ENCODE data around the gene C9orf43.
"Not testable (repeated sequence)": the region's sequence is repeated elsewhere in the genome, so short reads cannot be mapped to it uniquely, and the experiment has no call there.

Gene C9orf43

DNA sequence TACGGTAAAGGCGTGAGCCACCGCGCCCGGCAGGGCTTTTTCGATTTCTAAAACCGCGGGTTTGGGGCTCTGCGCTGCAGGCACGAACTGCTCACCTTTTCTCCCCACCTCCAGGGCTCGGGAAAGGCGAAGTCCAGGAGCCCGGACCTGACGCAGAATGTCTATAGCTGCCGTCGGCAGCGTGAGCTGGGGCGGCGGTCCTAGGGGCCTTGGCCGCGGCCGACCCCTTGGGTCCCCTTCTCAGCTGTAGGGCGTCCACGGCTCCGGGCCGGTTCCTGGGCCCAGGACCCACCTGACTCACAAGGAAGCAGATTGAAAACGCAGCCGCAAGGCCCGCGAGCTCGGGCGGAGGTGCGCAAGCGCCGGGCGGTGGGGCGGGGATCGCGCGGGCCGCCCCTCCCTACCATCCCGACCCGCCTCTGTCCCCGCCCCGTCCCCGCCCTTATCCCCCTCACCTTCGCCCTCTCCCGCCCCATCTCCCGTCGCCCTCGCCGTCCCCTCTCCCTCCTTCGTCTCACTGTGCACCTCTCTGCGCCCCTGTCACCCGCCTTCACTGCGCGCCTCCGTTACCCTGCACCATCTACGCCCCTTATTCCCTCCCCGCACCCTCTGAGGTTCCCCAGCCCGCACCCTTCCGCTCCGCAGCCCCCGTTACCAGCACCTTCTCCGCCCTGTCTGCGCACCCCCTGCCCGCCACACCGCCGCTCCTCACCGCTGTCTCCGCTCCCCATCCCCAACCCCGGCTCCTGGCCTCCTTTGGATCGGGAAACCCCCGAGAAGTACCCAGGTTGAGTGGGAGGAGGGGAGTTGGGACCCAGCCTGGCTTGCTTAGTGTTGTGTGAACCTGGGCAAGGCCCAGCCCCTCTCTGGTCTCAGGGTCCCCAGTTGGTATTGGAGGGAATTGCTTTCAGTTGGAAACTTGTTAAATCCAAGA is 33.6 kb upstream of the C9orf43 start, which contains the start of gene HDHD3:
TSS of gene HDHD3 (minus strand) at position 353 of the 934 bp plus-strand sequence. CDS start 2,632 bp downstream, outside the sequence.
- DNase-seq: peak; percentile 84 to 85
- H3K9me3 Mint-ChIP-seq: no peaks in the 10 kb centered on the region
- peaks cover 14% of the 10 kb centered on the region for H3K4me1 Mint-ChIP-seq
- H3K27ac Mint-ChIP-seq: peak within 1 kb of the TSS; percentile 74 to 94
- H3K4me3 Mint-ChIP-seq: peak within 1 kb of the TSS; percentile 76 to 87
- ATAC-seq: peak; percentile 92
- no peaks in the 10 kb centered on the region for H3K27me3 Mint-ChIP-seq

DNA sequence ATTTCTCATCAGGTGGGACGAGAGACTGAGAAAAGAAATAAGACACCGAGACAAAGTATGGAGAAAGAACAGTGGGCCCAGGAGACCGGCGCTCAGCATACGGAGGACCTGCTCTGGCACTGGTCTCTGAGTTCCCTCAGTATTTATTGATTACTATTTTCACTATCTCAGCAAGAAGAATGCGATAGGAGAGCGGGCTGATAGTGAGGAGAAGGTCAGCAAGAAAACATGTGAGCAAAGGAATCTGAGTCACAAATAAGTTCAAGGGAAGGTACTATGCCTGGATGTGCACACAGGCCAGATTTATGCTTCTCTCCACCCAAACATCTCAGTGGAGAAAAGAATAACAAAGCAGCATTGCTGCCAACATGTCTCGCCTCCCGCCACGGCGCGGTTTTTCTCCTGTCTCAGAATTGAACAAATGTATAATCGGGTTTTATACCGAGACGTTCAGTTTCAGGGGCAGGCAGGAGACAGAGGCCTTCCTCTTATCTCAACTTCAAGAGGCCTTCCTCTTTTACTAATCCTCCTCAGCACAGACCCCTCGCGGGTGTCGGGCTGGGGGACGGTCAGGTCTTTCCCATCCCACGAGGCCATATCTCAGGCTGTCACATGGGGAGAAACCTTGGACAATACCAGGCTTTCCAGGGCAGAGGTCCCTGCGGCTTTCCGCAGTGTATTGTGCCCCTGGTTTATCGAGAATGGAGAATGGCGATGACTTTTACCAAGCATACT is 31.3 kb upstream of the C9orf43 start:
- not testable (repeated sequence) for H3K9me3 Mint-ChIP-seq, DNase-seq, H3K27me3 Mint-ChIP-seq, ATAC-seq, H3K4me3 Mint-ChIP-seq, H3K27ac Mint-ChIP-seq
- H3K4me1 Mint-ChIP-seq: peaks cover 14% of the 10 kb centered on the region

DNA sequence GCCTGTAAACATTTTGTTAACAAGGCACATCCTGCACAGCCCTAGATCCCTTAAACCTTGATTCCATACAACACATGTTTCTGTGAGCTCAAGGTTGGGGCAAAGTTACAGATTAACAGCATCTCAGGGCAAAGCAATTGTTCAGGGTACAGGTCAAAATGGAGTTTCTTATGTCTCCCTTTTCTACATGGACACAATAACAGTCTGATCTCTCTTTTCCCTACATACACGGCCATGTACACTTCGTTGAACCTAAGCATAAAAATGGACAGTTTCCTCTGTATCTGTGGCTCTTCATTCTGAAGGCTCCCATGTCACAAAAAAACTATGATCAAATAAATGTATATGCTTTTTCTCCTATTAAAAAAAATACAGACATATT is 30.7 kb upstream of the C9orf43 start:
- not testable (repeated sequence) for ATAC-seq, DNase-seq, H3K27me3 Mint-ChIP-seq, H3K9me3 Mint-ChIP-seq, H3K4me3 Mint-ChIP-seq
- peaks cover 12% of the 10 kb centered on the region for H3K4me1 Mint-ChIP-seq
- peak overlapping the region in 1 of 2 donors; percentile 61 for H3K27ac Mint-ChIP-seq

DNA sequence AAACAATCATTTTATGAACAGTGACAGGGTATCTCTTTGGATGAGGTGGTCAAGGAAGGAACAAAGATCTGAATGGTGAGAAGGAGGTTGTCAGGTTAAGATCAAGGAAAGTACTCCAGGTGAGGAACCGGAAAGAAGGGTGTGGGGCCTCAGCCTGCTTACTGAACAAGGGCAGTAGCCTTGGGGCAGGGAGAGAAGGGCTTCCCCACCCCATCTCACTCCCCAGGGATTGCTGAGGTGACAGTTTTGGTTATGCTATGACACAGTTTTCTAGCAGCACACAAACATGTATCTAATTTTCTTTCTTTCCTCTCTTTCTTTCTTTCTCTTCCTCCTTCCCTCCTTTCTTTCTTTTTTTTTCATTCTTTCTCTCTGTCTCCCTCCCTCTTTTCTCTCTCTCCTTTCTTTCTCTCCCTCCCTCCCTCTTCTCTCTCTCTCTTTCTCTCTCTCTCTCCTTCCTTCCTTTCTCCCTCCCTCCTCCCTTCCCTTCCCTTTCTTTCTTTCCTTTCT is 29.6 kb upstream of the C9orf43 start:
- DNase-seq (no peak), ATAC-seq (no peak)
- no peak overlapping the region for H3K27ac Mint-ChIP-seq
- peaks cover under 1% of the 10 kb centered on the region for H3K4me1 Mint-ChIP-seq
- no peaks in the 10 kb centered on the region for H3K27me3 Mint-ChIP-seq
- no peak overlapping the region for H3K4me3 Mint-ChIP-seq
- H3K9me3 Mint-ChIP-seq: no peaks in the 10 kb centered on the region

DNA sequence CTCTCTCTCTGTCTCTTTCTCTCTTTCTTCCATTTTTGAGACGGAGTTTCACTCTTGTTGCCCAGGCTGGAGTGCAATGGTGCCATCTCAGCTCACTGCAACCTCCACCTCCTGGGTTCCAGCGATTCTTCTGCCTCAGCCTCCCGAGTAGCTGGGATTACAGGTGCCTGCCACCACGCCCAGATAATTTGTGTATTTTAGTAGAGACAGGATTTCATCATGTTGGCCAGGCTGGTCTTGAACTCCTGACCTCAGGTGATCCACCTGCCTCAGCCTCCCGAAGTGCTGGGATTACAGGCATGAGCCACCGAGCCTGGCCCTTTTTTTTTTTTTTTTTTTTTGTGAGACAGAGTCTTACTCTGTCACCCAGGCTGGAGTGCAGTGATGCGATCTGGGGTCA is 29.1 kb upstream of the C9orf43 start:
- H3K27me3 Mint-ChIP-seq, DNase-seq, H3K9me3 Mint-ChIP-seq, H3K27ac Mint-ChIP-seq, H3K4me3 Mint-ChIP-seq, ATAC-seq, H3K4me1 Mint-ChIP-seq: not testable (repeated sequence)

DNA sequence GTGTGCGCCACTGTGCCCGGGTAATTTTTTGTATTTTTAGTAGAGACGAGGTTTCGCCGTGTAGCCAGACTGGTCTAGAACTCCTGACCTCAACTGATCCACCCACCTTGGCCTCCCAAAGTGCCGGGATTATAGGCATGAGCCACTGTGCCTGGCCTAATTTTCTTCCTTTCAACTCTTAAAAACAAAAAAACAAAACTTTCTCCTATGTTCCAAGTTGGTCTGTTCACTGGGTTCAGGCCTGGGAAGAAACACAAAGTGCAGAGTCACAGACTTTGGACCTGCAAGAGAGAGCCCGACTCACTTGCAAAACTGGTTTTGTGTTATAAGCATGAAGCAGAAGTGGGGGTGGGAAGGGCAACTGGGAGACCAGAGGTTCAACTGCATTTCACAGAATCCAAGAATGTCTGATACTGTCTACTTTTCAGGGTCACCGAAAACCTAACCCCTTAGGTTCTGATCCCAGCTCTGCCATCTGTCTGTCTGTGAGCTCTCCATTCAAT is 28.6 kb upstream of the C9orf43 start:
- no peak for ATAC-seq
- Mint-ChIP-seq H3K27me3 (no peaks in the 10 kb centered on the region), H3K27ac (peak overlapping the region in 1 of 2 donors; percentile 12), H3K4me1 (no peaks in the 10 kb centered on the region), H3K4me3 (no peak overlapping the region), H3K9me3 (no peaks in the 10 kb centered on the region)
- no peak for DNase-seq

DNA sequence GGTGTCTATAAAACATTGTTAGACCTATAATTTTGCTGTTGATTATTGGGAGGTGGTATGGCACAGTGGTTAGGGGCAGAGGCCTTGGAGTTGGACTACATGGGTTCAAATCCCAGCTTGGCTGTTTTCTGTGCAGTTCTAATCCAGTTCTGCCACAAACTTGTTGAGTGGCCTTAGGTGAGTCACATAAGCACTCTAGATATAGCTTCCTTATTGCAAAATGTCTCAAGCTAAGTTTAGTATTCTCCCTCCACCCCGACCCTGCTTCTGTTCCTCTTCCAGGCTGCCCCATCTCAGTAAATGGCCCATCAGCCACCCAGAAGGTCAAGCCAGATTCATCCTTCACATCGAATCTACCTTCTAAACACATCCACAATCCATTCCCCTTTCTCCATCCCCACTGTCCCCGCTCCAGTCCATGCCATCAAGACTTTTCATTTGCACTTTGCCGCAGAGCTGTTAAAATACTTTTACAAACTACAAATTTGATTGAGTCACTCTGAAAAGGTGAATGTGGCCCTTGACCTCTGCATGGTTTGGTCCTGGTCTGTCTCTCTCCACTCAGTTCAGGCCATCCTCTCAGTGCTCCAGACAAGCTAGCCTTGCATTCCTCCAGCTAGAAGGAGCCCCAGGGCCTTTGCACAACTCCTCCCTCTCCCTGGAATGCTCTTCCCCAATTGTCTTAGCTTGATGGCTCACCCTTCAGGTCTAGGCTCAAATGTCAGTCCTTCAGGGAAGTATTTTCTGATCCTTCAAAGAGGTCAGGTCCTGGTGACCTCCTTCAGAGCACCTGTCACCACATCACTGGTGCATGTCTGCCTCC is 23.8 kb upstream of the C9orf43 start:
- no peaks in the 10 kb centered on the region for H3K27me3 Mint-ChIP-seq
- DNase-seq (no peak), ATAC-seq (no peak)
- H3K9me3 Mint-ChIP-seq: no peaks in the 10 kb centered on the region
- H3K4me1 Mint-ChIP-seq: no peaks in the 10 kb centered on the region
- no peak overlapping the region for H3K27ac Mint-ChIP-seq
- no peak overlapping the region for H3K4me3 Mint-ChIP-seq

DNA sequence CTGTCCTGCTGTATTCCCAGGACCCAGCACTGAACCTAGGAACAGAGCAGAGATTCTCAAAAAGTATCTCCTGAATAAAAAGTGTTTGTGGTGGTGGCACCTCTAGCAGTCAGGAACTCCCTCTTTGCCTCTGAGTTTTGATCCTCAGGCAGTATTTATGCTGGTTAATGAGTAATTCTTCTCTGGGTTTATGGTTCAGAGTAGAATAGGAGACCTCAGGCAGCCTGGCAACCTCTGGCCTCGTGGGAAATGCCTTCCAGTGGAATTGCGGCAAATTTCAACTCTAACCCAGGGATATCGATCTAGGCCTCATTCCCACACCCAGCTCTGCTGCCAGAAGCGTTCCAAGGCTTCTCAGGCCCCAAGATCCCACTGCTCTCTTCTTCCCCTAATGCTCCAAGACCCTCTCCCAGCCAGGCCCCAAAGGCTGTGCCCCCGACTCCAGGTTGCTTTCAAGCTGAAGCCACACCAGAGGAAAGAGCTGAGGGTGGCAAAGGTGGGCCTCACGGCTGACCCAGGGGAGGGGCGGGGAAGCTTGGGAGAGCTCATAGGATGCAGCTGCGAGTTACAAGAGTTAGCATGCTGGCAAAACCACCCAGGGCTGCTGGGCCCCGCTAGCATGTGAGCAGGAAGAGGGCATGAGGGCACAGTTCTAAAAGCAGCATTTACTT is 22.9 kb upstream of the C9orf43 start:
- Mint-ChIP-seq H3K27ac (no peak overlapping the region), H3K4me1 (no peaks in the 10 kb centered on the region), H3K9me3 (no peaks in the 10 kb centered on the region), H3K27me3 (no peaks in the 10 kb centered on the region), H3K4me3 (no peak overlapping the region)
- no peak for DNase-seq
- ATAC-seq: no peak

DNA sequence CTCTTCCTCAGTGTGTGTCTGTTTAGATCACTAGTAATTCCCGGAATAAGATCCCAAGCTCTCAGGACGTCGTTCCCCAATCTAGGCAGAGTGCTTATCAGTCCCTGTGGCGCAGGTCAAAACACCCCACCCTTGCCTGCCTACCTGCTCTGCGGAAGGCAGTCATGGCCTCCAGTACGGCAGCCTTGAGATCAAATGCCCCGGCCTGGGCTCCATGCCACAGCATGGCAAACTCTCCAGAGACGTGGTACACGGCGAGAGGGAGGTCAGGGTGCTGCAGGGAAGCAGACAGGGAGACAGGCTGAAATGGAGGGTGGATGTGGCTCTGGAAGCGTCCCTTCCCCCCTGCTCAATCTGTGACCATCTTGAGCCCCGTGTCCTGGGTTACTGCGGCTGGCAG is 21.7 kb upstream of the C9orf43 start:
- no peaks in the 10 kb centered on the region for H3K4me1 Mint-ChIP-seq
- H3K27me3 Mint-ChIP-seq: no peaks in the 10 kb centered on the region
- DNase-seq (no peak), ATAC-seq (no peak)
- no peaks in the 10 kb centered on the region for H3K9me3 Mint-ChIP-seq
- H3K4me3 Mint-ChIP-seq: no peak overlapping the region
- H3K27ac Mint-ChIP-seq: no peak overlapping the region

DNA sequence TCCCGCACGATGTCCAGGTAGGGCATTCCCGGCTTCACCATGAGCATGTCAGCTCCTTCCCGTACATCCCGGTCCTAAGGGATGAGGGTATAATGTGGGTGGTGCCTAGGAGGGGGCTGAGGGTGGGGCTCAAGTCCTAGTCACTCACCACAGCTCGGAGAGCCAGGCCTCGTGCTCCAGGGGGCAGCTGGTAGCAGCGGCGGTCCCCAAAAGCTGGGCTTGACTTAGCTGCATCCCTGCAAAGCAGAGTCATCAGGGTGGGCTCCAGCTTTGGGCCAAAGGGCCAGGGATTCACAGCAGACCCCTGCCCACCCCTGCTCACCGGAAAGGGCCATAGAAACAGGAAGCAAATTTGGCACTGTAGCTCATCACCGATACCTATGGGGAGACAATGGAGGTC is 21.1 kb upstream of the C9orf43 start:
- ATAC-seq (no peak), DNase-seq (no peak)
- H3K27ac Mint-ChIP-seq: peak overlapping the region; percentile 63 to 89
- H3K9me3 Mint-ChIP-seq: no peaks in the 10 kb centered on the region
- H3K27me3 Mint-ChIP-seq: no peaks in the 10 kb centered on the region
- H3K4me3 Mint-ChIP-seq: no peak overlapping the region
- no peaks in the 10 kb centered on the region for H3K4me1 Mint-ChIP-seq

DNA sequence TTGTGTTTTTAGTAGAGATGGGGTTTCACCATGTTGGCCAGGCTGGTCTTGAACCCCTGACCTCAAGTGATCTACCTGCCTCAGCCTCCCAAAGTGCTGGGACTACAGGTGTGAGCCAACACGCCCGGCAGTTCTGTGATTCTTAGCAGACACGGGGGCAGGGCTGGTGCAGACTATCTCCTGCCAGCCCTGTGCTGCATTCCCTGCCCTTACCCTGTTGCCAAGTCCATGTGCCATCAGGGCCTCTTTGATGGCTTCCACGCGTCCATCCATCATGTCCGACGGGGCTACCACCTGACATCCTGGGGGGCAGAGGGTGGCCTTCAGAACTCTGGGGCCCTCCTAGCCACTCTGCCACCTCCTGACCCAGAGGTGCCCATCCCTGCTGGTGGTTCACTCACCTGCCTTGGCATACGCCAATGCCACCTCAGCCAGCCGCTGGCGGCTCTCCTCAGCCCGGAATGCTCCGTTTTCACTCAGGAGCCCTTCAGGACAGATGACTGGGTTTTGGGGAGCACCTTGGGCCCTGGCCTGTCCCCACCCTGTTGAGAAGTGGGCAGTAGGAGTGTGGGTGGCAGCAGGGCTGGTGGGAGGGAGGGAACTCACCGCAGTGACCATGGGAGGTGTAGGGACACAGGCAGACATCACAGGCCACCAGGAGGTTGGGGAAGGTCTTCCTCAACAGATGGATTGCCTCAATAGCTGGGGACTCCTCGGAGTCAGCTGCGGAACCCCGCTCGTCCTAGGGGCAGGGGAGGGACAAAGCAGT is 20.2 kb upstream of the C9orf43 start:
- ATAC-seq (no peak), DNase-seq (no peak)
- no peak overlapping the region for H3K27ac Mint-ChIP-seq
- no peaks in the 10 kb centered on the region for H3K4me1 Mint-ChIP-seq
- no peak overlapping the region for H3K4me3 Mint-ChIP-seq
- H3K27me3 Mint-ChIP-seq: no peaks in the 10 kb centered on the region
- H3K9me3 Mint-ChIP-seq: no peaks in the 10 kb centered on the region

DNA sequence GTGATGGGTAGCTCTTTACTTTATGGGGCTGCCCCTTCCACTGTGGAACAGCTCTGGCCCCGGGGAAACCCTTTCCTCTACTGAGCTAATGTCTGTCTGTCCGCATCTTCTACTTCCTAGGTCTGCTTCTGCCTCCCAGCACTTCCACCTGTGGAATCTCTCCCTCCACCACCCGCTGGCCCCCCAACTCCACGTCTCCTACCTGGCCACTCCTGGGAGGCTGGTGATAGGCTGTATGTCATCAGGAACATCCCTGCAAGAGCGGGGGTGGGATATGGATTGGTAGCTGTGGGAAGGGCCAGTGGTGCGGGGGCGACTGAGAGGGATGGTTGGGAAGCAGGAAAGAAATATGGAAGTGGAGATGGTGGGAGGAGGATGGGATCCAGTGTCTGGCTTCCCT is 18.6 kb upstream of the C9orf43 start:
- no peak for ATAC-seq
- peak overlapping the region in 1 of 2 donors; percentile 3 for H3K27ac Mint-ChIP-seq
- no peaks in the 10 kb centered on the region for H3K4me1 Mint-ChIP-seq
- H3K27me3 Mint-ChIP-seq: no peaks in the 10 kb centered on the region
- H3K9me3 Mint-ChIP-seq: no peaks in the 10 kb centered on the region
- DNase-seq: no peak
- H3K4me3 Mint-ChIP-seq: no peak overlapping the region

DNA sequence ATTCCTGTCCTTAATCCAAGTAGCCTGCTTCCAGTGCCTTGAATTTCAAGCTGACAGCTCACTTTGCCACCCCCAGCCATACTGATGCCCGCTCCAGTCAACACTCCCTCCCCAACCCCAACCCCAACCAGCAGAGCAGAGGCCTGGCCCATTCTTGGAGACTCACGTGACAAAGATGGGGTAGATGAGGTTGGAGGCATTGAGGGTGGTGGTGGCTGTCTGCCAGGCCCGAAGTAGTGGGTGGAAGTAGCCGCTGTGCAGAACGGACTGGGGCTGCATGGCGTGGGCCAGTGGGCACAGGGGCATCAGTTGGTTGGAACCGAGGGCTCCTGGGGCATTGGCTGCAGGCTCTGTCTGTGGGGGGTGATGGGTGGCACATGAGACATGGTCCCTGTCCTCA is 17.3 kb upstream of the C9orf43 start:
- Mint-ChIP-seq H3K9me3 (no peaks in the 10 kb centered on the region), H3K4me1 (no peaks in the 10 kb centered on the region), H3K27ac (no peak overlapping the region), H3K4me3 (no peak overlapping the region), H3K27me3 (no peaks in the 10 kb centered on the region)
- DNase-seq (no peak), ATAC-seq (no peak)

Data from stimulated activated naive CD8-positive, alpha-beta T cell treated with anti-CD3 and anti-CD28 coated beads, Interleukin-15, amount 100 ng/mL, for 72 hours (primary cell).